HG02588 (cell line): Measurements from ENCODE around the gene TMEM135.
"Not testable (repeated sequence)": the region's sequence is repeated elsewhere in the genome, so short reads cannot be mapped to it uniquely, and the experiment has no call there.

Source experiments
- ATAC-seq: cut with Tn5 transposase; IDR thresholded peaks from one replicate; pipeline ENCODE4 v1.9.1; 2021; ENCODE audit warnings: mild to moderate bottlenecking, moderate library complexity; ENCODE audit not compliant: unreplicated experiment

Gene TMEM135

GRCh38 chr11:87037450-87038234 lies at the start of gene TMEM135:
TMEM135 (plus strand) TSS chr11:87037934; CDS start chr11:87038046, 112 bp downstream.
- peak; percentile 99 for ATAC-seq

- no peak for ATAC-seq
Observed at GRCh38 chr11:86988351-86988881, 49.3 kb upstream of the TMEM135 start.

- no peak for ATAC-seq
Observed at GRCh38 chr11:86990031-86990430, 47.7 kb upstream of the TMEM135 start.

- ATAC-seq = no peak
Observed at GRCh38 chr11:86990515-86990914, 47.2 kb upstream of the TMEM135 start.

- no peak for ATAC-seq
Observed at GRCh38 chr11:86991341-86991740, 46.4 kb upstream of the TMEM135 start.

GRCh38 chr11:86992340-86992739 lies 45.4 kb upstream of the TMEM135 start:
- not testable (repeated sequence) for ATAC-seq

GRCh38 chr11:86993031-86993430 lies 44.7 kb upstream of the TMEM135 start:
- no peak for ATAC-seq

GRCh38 chr11:86996953-86997570 lies 40.7 kb upstream of the TMEM135 start:
- no peak for ATAC-seq

- ATAC-seq = no peak
Observed at GRCh38 chr11:86999388-86999787, 38.3 kb upstream of the TMEM135 start.

- ATAC-seq = no peak
Observed at GRCh38 chr11:86999859-87000753, 37.6 kb upstream of the TMEM135 start.

GRCh38 chr11:87002918-87003317 lies 34.8 kb upstream of the TMEM135 start:
- no peak for ATAC-seq

- not testable (repeated sequence) for ATAC-seq
Observed at GRCh38 chr11:87004281-87004680, 33.5 kb upstream of the TMEM135 start.

GRCh38 chr11:87005569-87005921 lies 32.2 kb upstream of the TMEM135 start:
- no peak for ATAC-seq

- ATAC-seq = no peak
Observed at GRCh38 chr11:87006035-87006434, 31.7 kb upstream of the TMEM135 start.

GRCh38 chr11:87007963-87008362 lies 29.8 kb upstream of the TMEM135 start:
- no peak for ATAC-seq

GRCh38 chr11:87012089-87012488 lies 25.6 kb upstream of the TMEM135 start:
- no peak for ATAC-seq

- no peak for ATAC-seq
Observed at GRCh38 chr11:87012673-87013072, 25.1 kb upstream of the TMEM135 start.

- no peak for ATAC-seq
Observed at GRCh38 chr11:87013912-87014825, 23.6 kb upstream of the TMEM135 start.

GRCh38 chr11:87015645-87016044 lies 22.1 kb upstream of the TMEM135 start:
- no peak for ATAC-seq

- no peak for ATAC-seq
Observed at GRCh38 chr11:87019613-87020271, 18.0 kb upstream of the TMEM135 start.
